DMS114 treated with DMSO at 0.1 percent for 48 hours (cell line): ENCODE measurements around the gene EML4.
"Not testable (repeated sequence)": the region's sequence is repeated elsewhere in the genome, so short reads cannot be mapped to it uniquely, and the experiment has no call there.

Experiments
- DNase-seq: peaks from one replicate; lab custom pipeline; 2025; ENCODE audit not compliant: unreplicated experiment; lab: John Stamatoyannopoulos, UW

Gene EML4

DNA sequence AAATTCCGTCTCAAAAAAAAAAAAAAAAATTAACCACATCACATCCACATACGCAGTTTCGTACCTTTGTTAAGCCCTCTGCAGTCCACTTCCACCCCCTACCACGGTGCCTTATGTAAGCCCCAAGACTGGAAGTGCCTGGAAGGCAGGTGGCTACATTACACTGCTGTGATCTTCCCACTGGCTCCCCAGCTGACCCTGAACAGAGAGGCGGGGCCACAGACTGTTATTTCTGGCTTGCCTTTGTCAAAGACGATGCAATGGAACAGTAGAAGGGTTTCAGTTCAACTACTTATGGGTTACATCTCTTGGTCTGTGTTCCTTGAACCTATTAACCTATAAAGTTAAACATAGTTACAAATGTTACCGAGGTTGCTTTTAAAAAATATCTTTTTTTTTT lies 207.6 kb downstream of the EML4 start:
- DNase-seq = no peak

DNA sequence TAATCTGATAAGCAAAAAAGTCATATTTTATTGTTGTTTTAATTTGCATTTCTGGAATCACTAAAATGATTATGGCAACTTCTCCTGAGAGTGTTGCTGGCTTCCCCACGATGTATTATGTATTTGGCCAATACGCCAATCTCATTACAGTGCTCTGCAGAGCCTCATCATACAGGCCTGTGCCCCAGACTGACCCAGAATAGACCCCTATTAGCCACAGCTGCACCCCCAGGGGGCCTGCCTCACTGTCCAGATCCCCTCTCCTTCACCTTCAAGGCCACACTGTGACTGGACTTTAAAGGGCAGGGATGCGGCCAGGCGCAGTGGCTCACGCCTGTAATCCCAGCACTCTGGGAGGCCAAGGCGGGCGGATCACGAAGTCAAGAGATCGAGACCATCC lies 209.3 kb downstream of the EML4 start:
- DNase-seq = no peak

- DNase-seq = not testable (repeated sequence)
These were observed 210.9 kb downstream of the EML4 start for GRCh38 chr2:42380026-42380425.

- no peak for DNase-seq
These were observed 213.0 kb downstream of the EML4 start for GRCh38 chr2:42382144-42382543.
